ENCODE results near the gene SWSAP1.
"Not testable (repeated sequence)": the region's sequence is repeated elsewhere in the genome, so short reads cannot be mapped to it uniquely, and the experiment has no call there.

The SWSAP1 gene

GRCh38 chr19:11378319-11379189, 4.1 kb downstream of the SWSAP1 start:
- no peak for DNase-seq (ENCODE audit: low read depth in 3 of 3, low spot score in 1 of 3)

- not testable (repeated sequence) for DNase-seq (ENCODE audit: low read depth in 3 of 3, low spot score in 1 of 3)
Observed at GRCh38 chr19:11379269-11379845, 4.9 kb downstream of the SWSAP1 start.

- no peak for DNase-seq (ENCODE audit: low read depth in 3 of 3, low spot score in 1 of 3)
Observed at GRCh38 chr19:11379857-11380350, 5.4 kb downstream of the SWSAP1 start.

GRCh38 chr19:11380653-11381537, 6.4 kb downstream of the SWSAP1 start:
- DNase-seq (ENCODE audit: low read depth in 3 of 3, low spot score in 1 of 3) = peak; percentile 88 to 95 (median 94)

GRCh38 chr19:11382898-11383705, 8.6 kb downstream of the SWSAP1 start:
- DNase-seq (ENCODE audit: low read depth in 3 of 3, low spot score in 1 of 3) = no peak

GRCh38 chr19:11383706-11384048, 9.2 kb downstream of the SWSAP1 start:
- no peak for DNase-seq (ENCODE audit: low read depth in 3 of 3, low spot score in 1 of 3)

GRCh38 chr19:11384778-11385129, 10.3 kb downstream of the SWSAP1 start:
- no peak for DNase-seq (ENCODE audit: low read depth in 3 of 3, low spot score in 1 of 3)

- no peak for DNase-seq (ENCODE audit: low read depth in 3 of 3, low spot score in 1 of 3)
Observed at GRCh38 chr19:11387162-11388034, 12.9 kb downstream of the SWSAP1 start.

GRCh38 chr19:11390359-11390758, 15.9 kb downstream of the SWSAP1 start:
- DNase-seq (ENCODE audit: low read depth in 3 of 3, low spot score in 1 of 3) = no peak

GRCh38 chr19:11390933-11391680, 16.6 kb downstream of the SWSAP1 start:
- DNase-seq (ENCODE audit: low read depth in 3 of 3, low spot score in 1 of 3) = no peak

GRCh38 chr19:11397089-11397610, 22.7 kb downstream of the SWSAP1 start:
- no peak for DNase-seq (ENCODE audit: low read depth in 3 of 3, low spot score in 1 of 3)

- DNase-seq (ENCODE audit: low read depth in 3 of 3, low spot score in 1 of 3) = no peak
Observed at GRCh38 chr19:11399667-11400066, 25.2 kb downstream of the SWSAP1 start.

- no peak for DNase-seq (ENCODE audit: low read depth in 3 of 3, low spot score in 1 of 3)
Observed at GRCh38 chr19:11400798-11401197, 26.3 kb downstream of the SWSAP1 start.

GRCh38 chr19:11401808-11402543, 27.5 kb downstream of the SWSAP1 start:
- DNase-seq (ENCODE audit: low read depth in 3 of 3, low spot score in 1 of 3) = no peak

GRCh38 chr19:11404588-11405222, 30.2 kb downstream of the SWSAP1 start:
- DNase-seq (ENCODE audit: low read depth in 3 of 3, low spot score in 1 of 3) = no peak

- DNase-seq (ENCODE audit: low read depth in 3 of 3, low spot score in 1 of 3) = no peak
Observed at GRCh38 chr19:11405846-11406643, 31.6 kb downstream of the SWSAP1 start.

- not testable (repeated sequence) for DNase-seq (ENCODE audit: low read depth in 3 of 3, low spot score in 1 of 3)
Observed at GRCh38 chr19:11406703-11407236, 32.3 kb downstream of the SWSAP1 start.

Measured in stimulated activated CD4-positive, alpha-beta T cell treated with anti-CD3 and anti-CD28 coated beads, TNF-alpha, amount 100 ng/mL, for 1 hour (primary cell).